Measurements from ENCODE around the gene GALNT11.
"Not testable (repeated sequence)": the region's sequence is repeated elsewhere in the genome, so short reads cannot be mapped to it uniquely, and the experiment has no call there.

Gene GALNT11

GRCh38 chr7:152081088-152081487 lies 55.6 kb downstream of the GALNT11 start:
- Histone ChIP-seq H3K9ac (ENCODE audit: low read depth, low read length) (no peak overlapping the region), H3K9me3 (ENCODE audit: control insufficient read depth, insufficient read depth, low read length) (no peaks in the 10 kb centered on the region), H3K27me3 (ENCODE audit: control insufficient read depth, insufficient read depth, low read length) (no peaks in the 10 kb centered on the region), H3K4me3 (ENCODE audit: low read depth, low read length) (no peak overlapping the region), H3K4me1 (ENCODE audit: control insufficient read depth, insufficient read depth, low read length) (no peaks in the 10 kb centered on the region), H3K36me3 (ENCODE audit: control insufficient read depth, insufficient read depth, low read length) (no peaks in the 10 kb centered on the region)

DNA sequence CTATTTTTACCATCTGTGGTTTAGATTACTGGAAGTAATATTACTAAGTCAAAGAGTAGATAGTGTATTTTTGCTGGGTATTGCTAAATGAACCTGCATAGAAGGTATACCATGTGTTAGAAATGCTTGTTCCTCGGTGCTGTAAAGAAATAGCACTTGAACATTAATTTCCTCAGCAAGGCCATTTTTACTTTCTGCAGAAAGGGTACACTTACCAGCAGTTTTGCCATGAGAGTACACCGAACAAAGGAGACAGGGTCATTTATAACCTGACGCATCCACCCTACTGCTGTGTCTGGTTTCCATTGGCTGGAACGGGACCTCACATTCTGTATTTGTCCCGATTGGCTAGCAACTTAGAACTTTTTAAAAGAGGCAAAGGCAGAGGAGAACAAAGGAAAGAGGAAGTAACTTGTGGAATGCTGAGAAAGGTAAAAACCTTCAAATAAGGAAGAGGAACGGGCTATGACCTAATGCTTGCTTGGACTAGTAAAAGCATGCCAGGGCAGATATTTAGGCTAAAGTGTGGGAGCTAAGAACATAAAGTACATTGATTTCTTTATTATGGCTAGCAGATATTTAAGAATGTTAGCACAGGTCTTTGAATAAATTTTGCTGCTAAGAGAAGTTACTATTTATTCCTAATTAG lies 56.7 kb downstream of the GALNT11 start:
- not testable (repeated sequence) for H3K36me3 ChIP-seq (ENCODE audit: control insufficient read depth, insufficient read depth, low read length); H3K27me3 ChIP-seq (ENCODE audit: control insufficient read depth, insufficient read depth, low read length); H3K4me1 ChIP-seq (ENCODE audit: control insufficient read depth, insufficient read depth, low read length); H3K9ac ChIP-seq (ENCODE audit: low read depth, low read length); H3K4me3 ChIP-seq (ENCODE audit: low read depth, low read length); H3K9me3 ChIP-seq (ENCODE audit: control insufficient read depth, insufficient read depth, low read length)

- Histone ChIP-seq H3K4me1 (ENCODE audit: control insufficient read depth, insufficient read depth, low read length) (no peaks in the 10 kb centered on the region), H3K9me3 (ENCODE audit: control insufficient read depth, insufficient read depth, low read length) (peaks cover 9% of the 10 kb centered on the region), H3K4me3 (ENCODE audit: low read depth, low read length) (no peak overlapping the region), H3K36me3 (ENCODE audit: control insufficient read depth, insufficient read depth, low read length) (no peaks in the 10 kb centered on the region), H3K27me3 (ENCODE audit: control insufficient read depth, insufficient read depth, low read length) (no peaks in the 10 kb centered on the region), H3K9ac (ENCODE audit: low read depth, low read length) (no peak overlapping the region)
These were observed 59.7 kb downstream of the GALNT11 start for GRCh38 chr7:152085131-152085530.

DNA sequence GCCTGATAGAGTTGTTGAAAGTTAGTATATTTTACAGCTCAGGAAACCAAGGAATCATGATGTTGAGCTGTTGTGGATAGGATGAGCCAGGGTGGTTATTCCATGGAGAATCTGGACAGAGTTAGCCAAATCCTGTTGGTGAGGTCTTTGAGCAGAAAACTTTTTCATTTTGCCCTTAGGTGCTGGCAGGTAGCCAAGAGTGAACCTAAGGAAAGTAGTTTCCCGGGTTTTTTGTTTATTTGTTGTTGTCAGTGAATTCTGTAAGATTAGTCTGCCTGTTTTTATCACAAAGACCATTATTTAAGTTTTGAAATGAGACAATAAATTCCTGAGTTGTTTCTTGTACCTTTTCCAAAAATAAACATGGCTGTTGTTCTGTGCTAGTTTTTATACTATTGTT lies 61.0 kb downstream of the GALNT11 start:
- H3K27me3 ChIP-seq (ENCODE audit: control insufficient read depth, insufficient read depth, low read length) = no peaks in the 10 kb centered on the region
- H3K9ac ChIP-seq (ENCODE audit: low read depth, low read length) = no peak overlapping the region
- peaks cover 9% of the 10 kb centered on the region for H3K9me3 ChIP-seq (ENCODE audit: control insufficient read depth, insufficient read depth, low read length)
- H3K4me1 ChIP-seq (ENCODE audit: control insufficient read depth, insufficient read depth, low read length) = no peaks in the 10 kb centered on the region
- H3K36me3 ChIP-seq (ENCODE audit: control insufficient read depth, insufficient read depth, low read length) = no peaks in the 10 kb centered on the region
- no peak overlapping the region for H3K4me3 ChIP-seq (ENCODE audit: low read depth, low read length)

- peaks cover 9% of the 10 kb centered on the region for H3K9me3 ChIP-seq (ENCODE audit: control insufficient read depth, insufficient read depth, low read length)
- no peak overlapping the region for H3K9ac ChIP-seq (ENCODE audit: low read depth, low read length)
- H3K27me3 ChIP-seq (ENCODE audit: control insufficient read depth, insufficient read depth, low read length) = no peaks in the 10 kb centered on the region
- no peaks in the 10 kb centered on the region for H3K4me1 ChIP-seq (ENCODE audit: control insufficient read depth, insufficient read depth, low read length)
- no peak overlapping the region for H3K4me3 ChIP-seq (ENCODE audit: low read depth, low read length)
- H3K36me3 ChIP-seq (ENCODE audit: control insufficient read depth, insufficient read depth, low read length) = no peaks in the 10 kb centered on the region
These were observed 63.7 kb downstream of the GALNT11 start for GRCh38 chr7:152089183-152089582.

DNA sequence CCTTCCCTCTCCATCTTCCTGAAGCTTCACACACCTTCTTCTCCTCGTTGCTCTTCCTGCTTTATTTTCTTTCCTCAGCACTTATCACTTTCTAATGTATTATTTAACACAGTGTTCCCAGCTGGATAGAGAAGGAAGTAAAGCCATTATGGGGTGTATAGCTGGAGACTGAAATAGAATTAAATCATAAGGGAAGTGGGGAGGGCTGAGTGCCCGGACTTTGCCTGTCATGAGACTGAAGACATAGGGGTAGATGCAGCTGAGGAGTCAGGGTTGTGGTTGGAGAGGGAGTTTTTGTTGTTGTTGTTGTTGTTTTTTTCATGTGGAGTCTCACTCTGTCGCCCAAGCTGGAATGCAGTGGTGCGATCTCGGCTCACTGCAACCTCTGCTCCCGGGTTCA lies 65.3 kb downstream of the GALNT11 start:
- Histone ChIP-seq H3K4me1 (ENCODE audit: control insufficient read depth, insufficient read depth, low read length) (no peaks in the 10 kb centered on the region), H3K4me3 (ENCODE audit: low read depth, low read length) (no peak overlapping the region), H3K9ac (ENCODE audit: low read depth, low read length) (no peak overlapping the region), H3K9me3 (ENCODE audit: control insufficient read depth, insufficient read depth, low read length) (peaks cover 9% of the 10 kb centered on the region), H3K27me3 (ENCODE audit: control insufficient read depth, insufficient read depth, low read length) (no peaks in the 10 kb centered on the region), H3K36me3 (ENCODE audit: control insufficient read depth, insufficient read depth, low read length) (no peaks in the 10 kb centered on the region)

- no peak overlapping the region for H3K4me3 ChIP-seq (ENCODE audit: low read depth, low read length)
- no peaks in the 10 kb centered on the region for H3K4me1 ChIP-seq (ENCODE audit: control insufficient read depth, insufficient read depth, low read length)
- no peaks in the 10 kb centered on the region for H3K36me3 ChIP-seq (ENCODE audit: control insufficient read depth, insufficient read depth, low read length)
- no peak overlapping the region for H3K9ac ChIP-seq (ENCODE audit: low read depth, low read length)
- H3K27me3 ChIP-seq (ENCODE audit: control insufficient read depth, insufficient read depth, low read length) = no peaks in the 10 kb centered on the region
- H3K9me3 ChIP-seq (ENCODE audit: control insufficient read depth, insufficient read depth, low read length) = peaks cover 8% of the 10 kb centered on the region
These were observed 68.2 kb downstream of the GALNT11 start for GRCh38 chr7:152093717-152094116.

GRCh38 chr7:152095771-152096170 lies 70.3 kb downstream of the GALNT11 start:
- H3K27me3 ChIP-seq (ENCODE audit: control insufficient read depth, insufficient read depth, low read length) = no peaks in the 10 kb centered on the region
- no peaks in the 10 kb centered on the region for H3K9me3 ChIP-seq (ENCODE audit: control insufficient read depth, insufficient read depth, low read length)
- no peaks in the 10 kb centered on the region for H3K4me1 ChIP-seq (ENCODE audit: control insufficient read depth, insufficient read depth, low read length)
- no peak overlapping the region for H3K4me3 ChIP-seq (ENCODE audit: low read depth, low read length)
- H3K36me3 ChIP-seq (ENCODE audit: control insufficient read depth, insufficient read depth, low read length) = no peaks in the 10 kb centered on the region
- H3K9ac ChIP-seq (ENCODE audit: low read depth, low read length) = no peak overlapping the region

- no peak overlapping the region for H3K4me3 ChIP-seq (ENCODE audit: low read depth, low read length)
- H3K9me3 ChIP-seq (ENCODE audit: control insufficient read depth, insufficient read depth, low read length) = no peaks in the 10 kb centered on the region
These were observed 71.9 kb downstream of the GALNT11 start for GRCh38 chr7:152097330-152097729.

GRCh38 chr7:152103066-152103465 lies 77.6 kb downstream of the GALNT11 start:
- Histone ChIP-seq H3K9me3 (ENCODE audit: control insufficient read depth, insufficient read depth, low read length) (no peaks in the 10 kb centered on the region), H3K4me3 (ENCODE audit: low read depth, low read length) (no peak overlapping the region), H3K9ac (ENCODE audit: low read depth, low read length) (no peak overlapping the region), H3K36me3 (ENCODE audit: control insufficient read depth, insufficient read depth, low read length) (peaks cover 2% of the 10 kb centered on the region), H3K4me1 (ENCODE audit: control insufficient read depth, insufficient read depth, low read length) (no peaks in the 10 kb centered on the region), H3K27me3 (ENCODE audit: control insufficient read depth, insufficient read depth, low read length) (no peaks in the 10 kb centered on the region)

More at GRCh38 chr7:152097330-152097729, 71.9 kb downstream of the GALNT11 start:
- H3K9ac ChIP-seq (ENCODE audit: low read depth, low read length) = no peak overlapping the region
- no peaks in the 10 kb centered on the region for H3K4me1 ChIP-seq (ENCODE audit: control insufficient read depth, insufficient read depth, low read length)
- no peaks in the 10 kb centered on the region for H3K36me3 ChIP-seq (ENCODE audit: control insufficient read depth, insufficient read depth, low read length)
- H3K27me3 ChIP-seq (ENCODE audit: control insufficient read depth, insufficient read depth, low read length) = no peaks in the 10 kb centered on the region

DNA sequence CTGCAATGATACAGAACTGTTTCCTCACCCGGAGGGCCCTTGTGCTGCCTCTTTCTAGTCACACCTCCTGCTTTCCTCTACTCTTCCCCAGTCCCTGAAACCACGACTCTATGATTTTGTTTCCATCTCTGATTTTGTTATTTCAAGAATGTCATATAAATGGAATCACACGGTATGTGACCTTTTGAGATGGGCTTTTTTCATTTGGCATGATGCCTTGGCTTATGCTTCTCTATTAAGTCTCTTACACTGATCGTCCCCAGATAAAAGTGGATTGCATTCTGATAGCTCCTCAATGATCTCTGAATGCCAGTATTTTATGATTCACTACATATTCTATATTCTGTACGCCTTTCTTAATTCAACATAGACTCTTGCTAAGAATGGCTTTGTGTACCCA lies 78.2 kb downstream of the GALNT11 start:
- Histone ChIP-seq H3K9me3 (ENCODE audit: control insufficient read depth, insufficient read depth, low read length) (no peaks in the 10 kb centered on the region), H3K9ac (ENCODE audit: low read depth, low read length) (no peak overlapping the region), H3K4me3 (ENCODE audit: low read depth, low read length) (no peak overlapping the region), H3K27me3 (ENCODE audit: control insufficient read depth, insufficient read depth, low read length) (no peaks in the 10 kb centered on the region), H3K4me1 (ENCODE audit: control insufficient read depth, insufficient read depth, low read length) (no peaks in the 10 kb centered on the region), H3K36me3 (ENCODE audit: control insufficient read depth, insufficient read depth, low read length) (peaks cover 2% of the 10 kb centered on the region)

DNA sequence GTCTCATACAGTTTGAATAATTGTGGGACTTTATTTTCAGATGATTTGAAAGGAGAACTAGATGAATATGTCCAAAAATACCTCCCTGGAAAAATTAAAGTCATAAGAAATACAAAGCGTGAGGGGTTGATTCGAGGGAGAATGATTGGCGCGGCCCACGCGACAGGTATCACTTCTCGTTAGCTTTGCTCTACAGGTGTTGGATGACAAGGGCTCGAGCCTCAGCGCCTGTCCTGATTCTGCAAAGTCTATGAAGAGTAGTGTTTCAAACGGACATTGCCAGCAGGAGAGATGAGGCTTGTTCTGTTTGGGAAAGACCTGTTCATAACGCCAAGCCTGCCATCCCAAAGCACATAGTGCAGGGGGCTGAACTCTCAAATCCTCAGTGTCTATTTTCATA lies 79.7 kb downstream of the GALNT11 start:
- Histone ChIP-seq H3K4me1 (ENCODE audit: control insufficient read depth, insufficient read depth, low read length) (no peaks in the 10 kb centered on the region), H3K4me3 (ENCODE audit: low read depth, low read length) (no peak overlapping the region), H3K9ac (ENCODE audit: low read depth, low read length) (no peak overlapping the region), H3K9me3 (ENCODE audit: control insufficient read depth, insufficient read depth, low read length) (no peaks in the 10 kb centered on the region), H3K36me3 (ENCODE audit: control insufficient read depth, insufficient read depth, low read length) (peaks cover 2% of the 10 kb centered on the region), H3K27me3 (ENCODE audit: control insufficient read depth, insufficient read depth, low read length) (no peaks in the 10 kb centered on the region)
